GM23338 (cell line): ENCODE data around the gene NFATC1. TPM values are rescaled to one million over a fixed set of nuclear protein-coding genes. Genes with fewer than 3 reads are reported as not detected.

ENCODE experiments used
- ATAC-seq: fragments of 200-7000 bp; cut with Tn5 transposase; 3 replicates; pipeline ENCODE4 v1.9.1; 2020
- DNase-seq: peaks from one replicate; pipeline ENCODE4 v3.0.0-alpha.2; 2015; ENCODE audit warnings: low spot score
- H2AFZ ChIP-seq: fragments of 200-600 bp; sonication (generic); 2 replicates; pipeline ENCODE4 v1.8.0; 2016; ENCODE audit warnings: antibody characterized with exemption, mild to moderate bottlenecking, moderate library complexity
- H3F3A ChIP-seq: fragments of 200-600 bp; sonication (generic); replicated peaks from 2 replicates; pipeline ENCODE4 v1.8.0; 2017; ENCODE audit warnings: antibody characterized with exemption, mixed run types, low read depth
- H3K27ac ChIP-seq: fragments of 200-600 bp; sonication (generic); 2 replicates; pipeline ENCODE4 v1.6.1; 2016; ENCODE audit warnings: low read depth
- H3K27me3 ChIP-seq: fragments of 200-600 bp; sonication (generic); 2 replicates; pipeline ENCODE4 v1.8.0; 2016; ENCODE audit warnings: mild to moderate bottlenecking, mixed run types, moderate library complexity; ENCODE audit not compliant: insufficient read depth
- H3K36me3 ChIP-seq: fragments of 200-600 bp; sonication (generic); 2 replicates; pipeline ENCODE4 v1.8.0; 2016; ENCODE audit warnings: mild to moderate bottlenecking; ENCODE audit not compliant: insufficient read depth
- H3K4me1 ChIP-seq: fragments of 200-600 bp; sonication (generic); 2 replicates; pipeline ENCODE4 v1.8.0; 2016; ENCODE audit warnings: mild to moderate bottlenecking, moderate library complexity; ENCODE audit not compliant: insufficient read depth
- H3K4me2 ChIP-seq: fragments of 200-600 bp; sonication (generic); 2 replicates; pipeline ENCODE4 v1.7.1; 2017; ENCODE audit warnings: mixed run types
- H3K4me3 ChIP-seq: fragments of 200-600 bp; sonication (generic); 2 replicates; pipeline ENCODE4 v1.6.1; 2016; ENCODE audit warnings: mixed run types
- H3K79me2 ChIP-seq: fragments of 200-600 bp; sonication (generic); replicated peaks from 2 replicates; pipeline ENCODE4 v1.8.0; 2017; ENCODE audit warnings: mild to moderate bottlenecking; ENCODE audit not compliant: insufficient read depth
- H3K9me2 ChIP-seq: fragments of 200-600 bp; sonication (generic); 2 replicates; pipeline ENCODE4 v1.8.0; 2017; ENCODE audit not compliant: insufficient read depth
- H4K20me1 ChIP-seq: fragments of 200-600 bp; sonication (generic); replicated peaks from 2 replicates; pipeline ENCODE4 v1.8.0; 2017; ENCODE audit warnings: mild to moderate bottlenecking; ENCODE audit not compliant: insufficient read depth
- H3K27ac Mint-ChIP-seq: 2 replicates; pipeline ENCODE4 v1.8.0; 2020; ENCODE audit warnings: inconsistent platforms, mild to moderate bottlenecking, moderate library complexity, mixed read lengths
- H3K27me3 Mint-ChIP-seq: 3 replicates; pipeline ENCODE4 v1.8.0; 2022; ENCODE audit warnings: low read depth, mild to moderate bottlenecking, moderate library complexity, mixed read lengths, inconsistent platforms; ENCODE audit not compliant: insufficient read depth, poor library complexity
- H3K36me3 Mint-ChIP-seq: 3 replicates; pipeline ENCODE4 v1.8.0; 2021; ENCODE audit warnings: low read depth, mild to moderate bottlenecking, inconsistent platforms, moderate library complexity, mixed read lengths
- H3K4me1 Mint-ChIP-seq: 3 replicates; pipeline ENCODE4 v1.8.0; 2020; ENCODE audit warnings: mild to moderate bottlenecking, inconsistent platforms, mixed read lengths
- H3K4me3 Mint-ChIP-seq: 3 replicates; pipeline ENCODE4 v1.8.0; 2021; ENCODE audit warnings: moderate library complexity, mild to moderate bottlenecking, inconsistent platforms, mixed read lengths
- H3K9me3 Mint-ChIP-seq: 3 replicates; pipeline ENCODE4 v1.8.0; 2020; ENCODE audit warnings: moderate library complexity, mild to moderate bottlenecking, inconsistent platforms, mixed read lengths
- EZH2 ChIP-seq: fragments of 200-600 bp; sonication (generic); IDR thresholded peaks from one replicate; pipeline ENCODE4 v1.8.0; 2017; ENCODE audit warnings: antibody characterized with exemption, mild to moderate bottlenecking, low read depth; ENCODE audit not compliant: unreplicated experiment
- JUNB ChIP-seq: IDR thresholded peaks from one replicate; pipeline ENCODE4 v1.6.1; 2016; ENCODE audit warnings: antibody characterized with exemption; ENCODE audit not compliant: unreplicated experiment
- NANOG ChIP-seq: IDR thresholded peaks from 2 replicates; pipeline ENCODE4 v1.6.1; 2016; ENCODE audit warnings: antibody characterized with exemption, borderline replicate concordance
- STAT1 ChIP-seq: IDR thresholded peaks from one replicate; pipeline ENCODE4 v1.6.1; 2016; ENCODE audit warnings: antibody characterized with exemption; ENCODE audit not compliant: unreplicated experiment
- ZNF462 ChIP-seq: fragments of 250-450 bp; sonication (Bioruptor Pico); IDR thresholded peaks from 2 replicates; pipeline ENCODE4 v1.5.0; 2020; ENCODE audit warnings: mild to moderate bottlenecking, moderate library complexity
- polyA plus RNA-seq: library from polyadenylated mRNA; unstranded; fragments of >200 nt; fragmentation: Nextera tagmentation; extraction: Ambion mirVana; gene quantifications from 2 replicates; pipeline ENCODE4 v1.2.1, GENCODE V29; 2016
- total RNA-seq: library from RNA; depleted of rRNA; stranded (reverse); fragments of >200 nt; shearing (Covaris generic); gene quantifications from 2 replicates; pipeline ENCODE4 v1.2.3, GENCODE V29; 2014

NFATC1 gene
- total and polyA plus RNA-seq, 2 experiments from 2014 or later, result 3.9 to 6.4 TPM

- TF ChIP-seq EZH2, result no peak
- TF ChIP-seq NANOG, result no peak
- no peak for TF ChIP-seq STAT1
- no peak for TF ChIP-seq ZNF462
- TF ChIP-seq JUNB, result no peak
- Histone ChIP-seq H3F3A (no peaks in the 10 kb centered on the region), H4K20me1 (no peaks in the 10 kb centered on the region), H3K36me3 (no peaks in the 10 kb centered on the region), H3K9me2 (no peaks in the 10 kb centered on the region), H3K4me1 (peaks cover 8% of the 10 kb centered on the region), H3K79me2 (no peaks in the 10 kb centered on the region), H3K27ac (no peak overlapping the region), H3K27me3 (no peaks in the 10 kb centered on the region), H3K4me2 (peak overlapping the region; percentile 14; the same call in 1 of the 2 replicates), H3K4me3 (no peak overlapping the region; the same call in 1 of the 2 replicates), H2AFZ (peak overlapping the region; percentile 4; the same call in 1 of the 2 replicates)
- Mint-ChIP-seq H3K4me3 (peak overlapping the region; percentile 59), H3K27me3 (peaks cover 20% of the 10 kb centered on the region), H3K4me1 (peaks cover 11% of the 10 kb centered on the region), H3K36me3 (peaks cover 5% of the 10 kb centered on the region; the same call in 1 of the 3 replicates), H3K9me3 (peaks cover 5% of the 10 kb centered on the region; the same call in 1 of the 3 replicates), H3K27ac (no peak overlapping the region)
- no peak for DNase-seq
- ATAC-seq, result peak; percentile 35
Measured at GRCh38 chr18:79507546-79508480, 112.1 kb downstream of the NFATC1 start.
